ENCODE results near the gene ODAM.
"Not testable (repeated sequence)": the region's sequence is repeated elsewhere in the genome, so short reads cannot be mapped to it uniquely, and the experiment has no call there.

ODAM gene

DNA sequence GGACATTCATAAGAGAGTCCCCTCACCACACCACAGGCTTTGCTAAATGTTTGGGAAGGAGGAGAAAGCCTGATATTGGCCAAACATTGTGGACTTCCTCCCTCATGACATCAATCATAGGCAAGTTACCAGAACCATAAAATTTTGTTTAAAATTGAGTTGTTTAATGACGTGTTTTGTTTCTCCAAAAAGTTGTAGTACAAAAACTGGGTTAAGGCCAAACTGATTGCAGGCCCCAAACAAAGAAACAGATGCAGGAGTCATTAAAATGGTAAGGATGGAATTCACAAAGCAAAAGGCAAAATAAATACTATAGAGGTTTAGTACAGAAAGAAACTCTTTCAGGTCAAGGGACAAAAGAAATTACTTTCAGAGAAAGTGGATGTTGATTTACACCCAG lies 3.9 kb upstream of the ODAM start:
- TF ChIP-seq, protein P1, sequence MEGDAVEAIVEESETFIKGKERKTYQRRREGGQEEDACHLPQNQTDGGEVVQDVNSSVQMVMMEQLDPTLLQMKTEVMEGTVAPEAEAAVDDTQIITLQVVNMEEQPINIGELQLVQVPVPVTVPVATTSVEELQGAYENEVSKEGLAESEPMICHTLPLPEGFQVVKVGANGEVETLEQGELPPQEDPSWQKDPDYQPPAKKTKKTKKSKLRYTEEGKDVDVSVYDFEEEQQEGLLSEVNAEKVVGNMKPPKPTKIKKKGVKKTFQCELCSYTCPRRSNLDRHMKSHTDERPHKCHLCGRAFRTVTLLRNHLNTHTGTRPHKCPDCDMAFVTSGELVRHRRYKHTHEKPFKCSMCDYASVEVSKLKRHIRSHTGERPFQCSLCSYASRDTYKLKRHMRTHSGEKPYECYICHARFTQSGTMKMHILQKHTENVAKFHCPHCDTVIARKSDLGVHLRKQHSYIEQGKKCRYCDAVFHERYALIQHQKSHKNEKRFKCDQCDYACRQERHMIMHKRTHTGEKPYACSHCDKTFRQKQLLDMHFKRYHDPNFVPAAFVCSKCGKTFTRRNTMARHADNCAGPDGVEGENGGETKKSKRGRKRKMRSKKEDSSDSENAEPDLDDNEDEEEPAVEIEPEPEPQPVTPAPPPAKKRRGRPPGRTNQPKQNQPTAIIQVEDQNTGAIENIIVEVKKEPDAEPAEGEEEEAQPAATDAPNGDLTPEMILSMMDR (IDR thresholded peaks at IDR 0.05; ENCODE audit: insufficient read depth, missing control alignments): no peak
- no peak for DNase-seq (ENCODE audit: insufficient read length, low spot score)
- FAIRE-seq: no peak

DNA sequence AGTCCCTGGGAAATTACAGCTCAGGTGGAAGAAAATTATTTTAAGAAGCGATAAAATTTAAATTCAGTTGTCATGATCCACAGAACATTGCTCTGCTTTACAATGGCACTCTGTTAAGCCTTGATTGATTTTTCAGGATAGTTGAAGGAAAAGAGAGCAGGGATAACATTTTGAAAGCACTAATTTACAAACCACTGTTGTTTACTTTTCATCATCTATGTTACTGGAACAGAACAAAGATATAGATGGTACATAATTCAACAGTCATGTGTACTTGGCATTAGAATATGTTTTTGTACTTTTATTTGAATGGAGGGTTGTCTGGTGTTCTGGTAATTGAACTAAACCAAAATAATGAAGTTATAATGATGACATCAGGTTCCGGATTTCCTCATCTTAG lies 2.6 kb upstream of the ODAM start:
- FAIRE-seq (peak; percentile 46), DNase-seq (ENCODE audit: insufficient read length, low spot score) (no peak)
- TF ChIP-seq, protein P1 (IDR thresholded peaks at IDR 0.05; ENCODE audit: insufficient read depth, missing control alignments): no peak

DNA sequence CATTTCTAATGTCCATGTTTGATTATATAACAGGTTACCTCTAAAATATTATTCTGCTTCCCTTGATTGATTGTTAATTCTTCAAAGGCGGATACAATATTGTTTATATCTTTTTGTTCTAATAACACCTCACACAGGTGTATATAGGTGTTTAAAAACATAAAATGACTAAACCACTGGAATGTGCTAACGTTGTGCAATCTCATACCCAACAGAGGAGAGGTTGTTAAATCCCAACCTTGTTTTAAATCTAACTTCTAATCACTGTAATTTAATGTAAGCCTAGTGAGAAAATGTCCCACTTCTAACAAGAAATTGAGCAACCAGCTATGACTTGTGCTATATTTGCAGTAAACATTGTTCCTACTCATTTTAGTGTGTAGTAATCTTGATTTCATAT lies 1.3 kb downstream of the ODAM start:
- DNase-seq (ENCODE audit: insufficient read length, low spot score): no peak
- FAIRE-seq: no peak
- TF ChIP-seq, protein P1 (IDR thresholded peaks at IDR 0.05; ENCODE audit: insufficient read depth, missing control alignments): no peak

DNA sequence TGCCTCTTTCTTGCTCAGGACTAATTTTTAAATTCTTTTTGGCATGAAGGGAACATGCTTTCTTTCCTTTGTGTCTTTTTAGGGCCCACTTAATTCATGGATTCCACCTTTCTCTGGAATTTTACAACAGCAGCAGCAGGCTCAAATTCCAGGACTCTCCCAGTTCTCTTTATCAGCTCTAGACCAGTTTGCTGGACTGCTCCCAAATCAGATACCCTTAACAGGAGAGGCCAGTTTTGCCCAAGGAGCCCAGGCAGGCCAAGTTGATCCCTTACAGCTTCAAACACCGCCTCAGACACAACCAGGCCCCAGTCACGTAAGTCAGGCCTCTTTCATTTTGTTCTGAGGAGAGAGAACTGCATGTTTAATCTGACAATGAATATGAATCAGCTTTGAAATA lies 2.3 kb downstream of the ODAM start:
- no peak for DNase-seq (ENCODE audit: insufficient read length, low spot score)
- TF ChIP-seq, protein P1 (IDR thresholded peaks at IDR 0.05; ENCODE audit: insufficient read depth, missing control alignments): no peak
- FAIRE-seq: no peak

DNA sequence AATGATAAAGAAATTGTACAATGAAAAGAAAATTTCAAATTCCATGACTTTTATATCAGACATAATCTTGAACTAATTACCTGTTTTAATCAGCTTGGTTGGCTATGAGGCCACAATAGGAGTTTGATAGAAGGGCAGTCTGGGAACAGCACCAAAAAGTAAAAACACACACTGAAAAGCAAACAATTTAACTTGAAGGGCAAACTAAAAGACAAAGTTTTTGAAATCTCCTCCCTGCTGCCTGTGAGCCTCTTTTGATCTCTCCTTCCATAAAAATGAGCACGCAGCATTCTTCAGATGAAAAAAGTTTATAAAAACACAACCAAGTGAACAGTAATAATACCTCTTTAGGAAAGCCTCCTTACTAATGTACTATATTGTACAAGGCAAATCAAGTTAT lies 8.1 kb downstream of the ODAM start:
- TF ChIP-seq, protein P1 (IDR thresholded peaks at IDR 0.05; ENCODE audit: insufficient read depth, missing control alignments): no peak
- DNase-seq (ENCODE audit: insufficient read length, low spot score) (no peak), FAIRE-seq (no peak)

DNA sequence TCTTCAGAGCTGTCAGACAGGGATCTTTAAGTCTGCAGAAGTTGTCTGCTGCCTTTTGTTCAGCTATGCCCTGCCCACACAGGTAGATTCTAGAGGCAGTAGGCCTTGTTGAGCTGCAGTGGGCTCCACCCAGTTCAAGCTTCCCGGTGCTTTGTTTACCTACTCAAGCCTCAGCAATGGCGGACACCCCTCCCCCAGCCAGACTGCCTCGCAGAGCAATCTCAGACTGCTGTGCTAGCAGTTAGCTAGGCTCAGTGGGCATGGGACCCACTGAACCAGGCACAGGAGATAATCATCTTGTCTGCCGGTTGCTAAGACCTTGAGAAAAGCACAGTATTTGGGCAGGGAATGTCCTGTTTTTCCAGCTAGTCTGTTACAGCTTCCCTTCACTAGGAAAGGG lies 17.2 kb downstream of the ODAM start:
- DNase-seq (ENCODE audit: insufficient read length, low spot score); FAIRE-seq: not testable (repeated sequence)

DNA sequence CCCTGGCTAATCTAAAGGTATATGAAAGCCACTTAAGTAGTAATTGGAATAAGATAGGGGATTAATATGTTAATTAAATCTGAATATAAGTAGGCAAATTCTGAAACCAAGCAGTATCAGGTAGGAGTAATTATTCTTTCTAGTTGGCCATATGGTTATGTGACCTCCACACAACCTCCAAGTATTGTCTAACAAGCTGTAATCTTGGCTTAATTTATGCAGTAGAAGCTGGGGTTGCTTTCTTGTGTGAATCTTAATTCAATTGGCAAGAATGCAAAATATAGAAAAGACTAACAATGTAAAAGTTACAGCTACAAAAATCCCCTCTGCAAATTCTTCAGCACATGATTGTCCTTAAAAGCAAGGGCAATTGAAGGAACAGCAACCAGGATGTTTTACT lies 20.6 kb downstream of the ODAM start:
- DNase-seq (ENCODE audit: insufficient read length, low spot score); FAIRE-seq: not testable (repeated sequence)

DNA sequence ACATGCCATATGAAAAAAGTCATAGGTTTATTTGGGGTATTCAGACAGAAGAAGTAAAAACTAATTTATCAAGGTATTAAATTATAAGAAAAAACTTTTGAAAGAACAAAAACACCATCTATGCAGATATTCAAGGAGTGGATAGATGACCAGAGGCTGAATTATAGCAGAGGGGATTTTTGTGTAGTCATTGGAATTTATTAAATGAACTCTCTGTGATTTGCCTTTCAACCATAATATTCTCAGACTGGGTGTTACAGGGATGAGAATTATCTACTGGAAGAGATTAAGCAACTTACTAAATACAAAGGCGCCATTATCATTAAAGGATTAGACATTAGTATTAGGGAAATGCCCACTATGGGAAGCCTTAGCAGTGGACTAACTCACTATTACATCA lies 21.0 kb downstream of the ODAM start:
- FAIRE-seq: peak; percentile 93
- not testable (repeated sequence) for DNase-seq (ENCODE audit: insufficient read length, low spot score)

DNA sequence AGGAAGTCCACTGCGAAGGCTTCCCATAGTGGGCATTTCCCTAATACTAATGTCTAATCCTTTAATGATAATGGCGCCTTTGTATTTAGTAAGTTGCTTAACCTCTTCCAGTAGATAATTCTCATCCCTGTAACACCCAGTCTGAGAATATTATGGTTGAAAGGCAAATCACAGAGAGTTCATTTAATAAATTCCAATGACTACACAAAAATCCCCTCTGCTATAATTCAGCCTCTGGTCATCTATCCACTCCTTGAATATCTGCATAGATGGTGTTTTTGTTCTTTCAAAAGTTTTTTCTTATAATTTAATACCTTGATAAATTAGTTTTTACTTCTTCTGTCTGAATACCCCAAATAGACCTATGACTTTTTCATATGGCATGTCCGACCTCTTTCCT lies 25.9 kb downstream of the ODAM start:
- FAIRE-seq: peak; percentile 100
- not testable (repeated sequence) for DNase-seq (ENCODE audit: insufficient read length, low spot score)

DNA sequence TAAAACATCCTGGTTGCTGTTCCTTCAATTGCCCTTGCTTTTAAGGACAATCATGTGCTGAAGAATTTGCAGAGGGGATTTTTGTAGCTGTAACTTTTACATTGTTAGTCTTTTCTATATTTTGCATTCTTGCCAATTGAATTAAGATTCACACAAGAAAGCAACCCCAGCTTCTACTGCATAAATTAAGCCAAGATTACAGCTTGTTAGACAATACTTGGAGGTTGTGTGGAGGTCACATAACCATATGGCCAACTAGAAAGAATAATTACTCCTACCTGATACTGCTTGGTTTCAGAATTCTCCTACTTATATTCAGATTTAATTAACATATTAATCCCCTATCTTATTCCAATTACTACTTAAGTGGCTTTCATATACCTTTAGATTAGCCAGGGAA lies 26.3 kb downstream of the ODAM start:
- DNase-seq (ENCODE audit: insufficient read length, low spot score); FAIRE-seq: not testable (repeated sequence)
